Measurements from ENCODE around the gene EMX1. TPM values are rescaled to one million over a fixed set of nuclear protein-coding genes. Genes with fewer than 3 reads are reported as not detected.

The EMX1 gene
- total and polyA plus RNA-seq, 2 of the 13 experiments (the other 11 are each of a cell fraction or from before 2014, with no cell fraction given) = 0.62 to 4.9 TPM

- TF ChIP-seq CREM (IDR thresholded peaks at IDR 0.05) (no peak), CREM (CRISPR knock-in tag; IDR thresholded peaks at IDR 0.05) (no peak), CCDC6 (CRISPR knock-in tag; IDR thresholded peaks at IDR 0.05) (no peak; the same call in 1 of the 2 replicates), TIGD3 (CRISPR knock-in tag; IDR thresholded peaks at IDR 0.05; ENCODE audit: borderline replicate concordance) (0 out of 2 replicates have a peak, but pooled peaks have one; percentile 25), NFKB2 (CRISPR knock-in tag; IDR thresholded peaks at IDR 0.05; ENCODE audit: borderline replicate concordance) (0 out of 2 replicates have a peak, but pooled peaks have one; percentile 24), NAIF1 (CRISPR knock-in tag; IDR thresholded peaks at IDR 0.05; ENCODE audit: borderline replicate concordance) (no peak), SIX4 (CRISPR knock-in tag; IDR thresholded peaks at IDR 0.05) (no peak), NFIB (CRISPR knock-in tag; IDR thresholded peaks at IDR 0.05; ENCODE audit: borderline replicate concordance) (no peak), HINFP (CRISPR knock-in tag; IDR thresholded peaks at IDR 0.05; ENCODE audit: low read depth) (no peak), UBTF (CRISPR knock-in tag; IDR thresholded peaks at IDR 0.05) (peak; percentile 69; the same call in 1 of the 2 replicates), RBM22 (optimal IDR thresholded peaks at IDR 0.05; ENCODE audit: low read length) (no peak), PRDM15 (CRISPR knock-in tag; IDR thresholded peaks at IDR 0.05) (peak; percentile 98), ZNF747 (CRISPR knock-in tag; IDR thresholded peaks at IDR 0.05; ENCODE audit: borderline replicate concordance) (no peak), ZNF17 (CRISPR knock-in tag; IDR thresholded peaks at IDR 0.05) (no peak), PHF20 (CRISPR knock-in tag; IDR thresholded peaks at IDR 0.05) (no peak), ATF6 (CRISPR knock-in tag; conservative IDR thresholded peaks at IDR 0.05) (no peak), ZNF891 (CRISPR knock-in tag; IDR thresholded peaks at IDR 0.05) (peak; percentile 44; the same call in 1 of the 2 replicates), ZIK1 (CRISPR knock-in tag; IDR thresholded peaks at IDR 0.05; ENCODE audit: borderline replicate concordance, low read depth) (0 out of 2 replicates have a peak, but pooled peaks have one; percentile 44)
Observed at GRCh38 chr2:72917138-72917876, at the start of gene EMX1 (continued).

Measured in HepG2 (cell line).